ENCODE results near the gene SH3RF1. TPM values are rescaled to one million over a fixed set of nuclear protein-coding genes. Genes with fewer than 3 reads are reported as not detected.

The SH3RF1 gene
- total RNA-seq, 1 donor from 2014 or later = 17.1 TPM

DNA sequence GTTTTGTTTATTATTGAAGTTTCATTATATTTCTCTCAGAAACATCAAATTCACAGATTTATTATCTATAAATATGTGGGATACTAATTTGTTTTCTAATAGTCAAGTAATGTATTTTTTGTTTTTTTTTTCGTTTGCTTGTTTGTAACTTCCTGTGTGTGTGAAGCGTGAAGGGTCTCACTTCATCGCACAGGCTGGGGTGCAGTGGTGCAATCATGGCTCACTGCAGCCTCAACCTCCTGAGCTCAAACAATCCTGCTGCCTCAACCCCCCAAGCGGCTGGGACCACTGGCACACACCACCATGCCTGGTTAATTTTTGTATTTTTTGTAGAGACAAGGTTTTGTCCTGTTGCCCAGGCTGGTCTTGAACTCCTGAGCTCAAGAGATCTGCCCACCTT lies 55.1 kb downstream of the SH3RF1 start:
- Histone ChIP-seq H3K79me2 (ENCODE audit: low read depth) (peaks cover 60% of the 10 kb centered on the region), H3K27ac (no peak overlapping the region), H3K36me3 (no peaks in the 10 kb centered on the region), H3K4me2 (no peak overlapping the region), H2AFZ (replicated peaks) (no peak overlapping the region), H3K4me3 (no peak overlapping the region), H3K27me3 (no peaks in the 10 kb centered on the region), H3K9me3 (ENCODE audit: low read depth) (no peaks in the 10 kb centered on the region), H3K9ac (no peak overlapping the region), H4K20me1 (ENCODE audit: low read depth) (peaks cover 12% of the 10 kb centered on the region), H3K4me1 (peaks cover 19% of the 10 kb centered on the region), H3F3A (ENCODE audit: low read depth) (no peaks in the 10 kb centered on the region)
- no peak overlapping the region for H3K27ac Mint-ChIP-seq
- peaks cover 39% of the 10 kb centered on the region for H3K9me3 Mint-ChIP-seq
- H3K36me3 Mint-ChIP-seq = peaks cover 43% of the 10 kb centered on the region
- TF ChIP-seq EZH2 (IDR thresholded peaks at IDR 0.05) (no peak), CTCF (IDR thresholded peaks at IDR 0.05) (no peak), EZH2phosphoT487 (IDR thresholded peaks at IDR 0.05) (no peak)
- H3K4me1 Mint-ChIP-seq = peaks cover 4% of the 10 kb centered on the region
- peaks cover 3% of the 10 kb centered on the region for H3K27me3 Mint-ChIP-seq (ENCODE audit: insufficient read depth, low read depth)
- H3K4me3 Mint-ChIP-seq = no peak overlapping the region
- no peak for DNase-seq (ENCODE audit: low spot score)

GRCh38 chr4:169212981-169213380 lies 57.8 kb downstream of the SH3RF1 start:
- H3K27ac Mint-ChIP-seq = no peak overlapping the region
- peaks cover 44% of the 10 kb centered on the region for H3K9me3 Mint-ChIP-seq
- peaks cover 47% of the 10 kb centered on the region for H3K36me3 Mint-ChIP-seq

DNA sequence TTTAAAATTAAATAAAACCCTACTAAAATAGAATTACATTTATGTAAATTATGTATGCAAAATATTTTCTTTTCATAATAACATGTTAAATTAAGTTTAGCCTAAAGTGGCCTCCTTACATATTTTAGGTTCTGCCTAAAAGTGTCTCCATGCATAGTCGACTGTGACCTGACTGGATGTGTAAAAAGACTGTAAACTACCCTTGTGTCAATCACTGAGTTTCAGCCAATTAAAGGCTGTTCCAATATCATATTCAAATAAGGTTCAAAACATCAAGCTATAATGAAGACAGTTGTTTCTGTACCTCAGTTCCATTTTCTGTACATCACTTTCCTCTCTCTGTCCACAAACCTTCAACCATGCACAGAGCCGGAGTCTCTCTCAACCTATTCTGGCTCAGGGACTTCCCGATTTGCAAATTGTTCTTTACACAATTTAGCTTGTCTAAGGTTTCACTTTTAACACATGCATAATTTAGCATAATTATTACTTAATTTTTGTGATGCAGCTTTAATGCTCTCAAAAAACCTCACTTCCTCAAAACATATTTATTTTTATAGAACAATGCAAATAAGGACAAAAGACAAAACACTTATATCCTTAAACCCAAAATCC lies 60.1 kb downstream of the SH3RF1 start:
- Histone ChIP-seq H3K36me3 (no peaks in the 10 kb centered on the region), H4K20me1 (ENCODE audit: low read depth) (no peaks in the 10 kb centered on the region), H3K9ac (no peak overlapping the region), H3K27ac (no peak overlapping the region), H3K4me2 (no peak overlapping the region), H3K79me2 (ENCODE audit: low read depth) (peaks cover 57% of the 10 kb centered on the region), H3F3A (ENCODE audit: low read depth) (peaks cover 33% of the 10 kb centered on the region), H3K4me1 (peaks cover 34% of the 10 kb centered on the region), H3K4me3 (no peak overlapping the region), H3K9me3 (ENCODE audit: low read depth) (no peaks in the 10 kb centered on the region), H3K27me3 (no peaks in the 10 kb centered on the region), H2AFZ (replicated peaks) (no peak overlapping the region)
- Mint-ChIP-seq H3K4me3 (no peak overlapping the region), H3K4me1 (peaks cover 32% of the 10 kb centered on the region), H3K9me3 (peaks cover 37% of the 10 kb centered on the region), H3K27ac (no peak overlapping the region), H3K27me3 (ENCODE audit: insufficient read depth, low read depth) (no peaks in the 10 kb centered on the region), H3K36me3 (peaks cover 37% of the 10 kb centered on the region)
- no peak for DNase-seq (ENCODE audit: low spot score)
- TF ChIP-seq CTCF (IDR thresholded peaks at IDR 0.05) (no peak), EZH2 (IDR thresholded peaks at IDR 0.05) (no peak), EZH2phosphoT487 (IDR thresholded peaks at IDR 0.05) (no peak)

More at GRCh38 chr4:169212981-169213380, 57.8 kb downstream of the SH3RF1 start:
- Histone ChIP-seq H3K27me3 (no peaks in the 10 kb centered on the region), H3K27ac (no peak overlapping the region), H3K79me2 (ENCODE audit: low read depth) (peaks cover 56% of the 10 kb centered on the region), H2AFZ (replicated peaks) (no peak overlapping the region), H4K20me1 (ENCODE audit: low read depth) (no peaks in the 10 kb centered on the region), H3K9ac (no peak overlapping the region), H3F3A (ENCODE audit: low read depth) (peaks cover 20% of the 10 kb centered on the region), H3K9me3 (ENCODE audit: low read depth) (no peaks in the 10 kb centered on the region), H3K36me3 (no peaks in the 10 kb centered on the region), H3K4me1 (peaks cover 10% of the 10 kb centered on the region), H3K4me3 (no peak overlapping the region), H3K4me2 (no peak overlapping the region)
- no peak for DNase-seq (ENCODE audit: low spot score)
- H3K27me3 Mint-ChIP-seq (ENCODE audit: insufficient read depth, low read depth) = no peaks in the 10 kb centered on the region
- no peak overlapping the region for H3K4me3 Mint-ChIP-seq
- H3K4me1 Mint-ChIP-seq = peaks cover 15% of the 10 kb centered on the region
- TF ChIP-seq CTCF (IDR thresholded peaks at IDR 0.05) (no peak), EZH2phosphoT487 (IDR thresholded peaks at IDR 0.05) (no peak), EZH2 (IDR thresholded peaks at IDR 0.05) (no peak)

Measured in neural progenitor cell (in vitro differentiated cells).